CD4-positive, alpha-beta T cell treated with Interleukin-17A for 4 hours (primary cell): Measurements from ENCODE around the gene SLC6A12.
"Not testable (repeated sequence)": the region's sequence is repeated elsewhere in the genome, so short reads cannot be mapped to it uniquely, and the experiment has no call there.

Experiments
- DNase-seq: peaks from one replicate; pipeline ENCODE4 v3.0.0-alpha.2; 2020; ENCODE audit warnings: mixed read lengths

Gene SLC6A12

DNA sequence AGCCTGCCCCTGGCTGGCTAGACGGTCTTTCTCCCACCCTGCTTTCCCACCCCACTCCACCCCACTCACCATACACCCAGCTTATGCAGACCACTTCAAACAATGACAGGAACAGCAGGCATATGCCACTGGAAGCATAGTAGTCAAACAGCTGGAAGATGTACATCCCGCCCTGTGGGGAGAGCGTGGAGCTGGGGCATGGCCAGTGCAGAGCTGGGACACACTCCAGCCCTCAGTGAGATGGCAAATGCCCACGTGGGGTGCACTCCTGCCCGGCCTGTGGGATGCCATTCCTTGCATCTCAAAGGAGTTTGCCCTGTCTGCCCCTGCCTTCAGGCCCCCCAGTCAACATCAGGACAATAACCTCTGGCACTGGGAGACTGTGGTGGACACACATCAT, 18.8 kb downstream of the SLC6A12 start:
- no peak for DNase-seq

DNA sequence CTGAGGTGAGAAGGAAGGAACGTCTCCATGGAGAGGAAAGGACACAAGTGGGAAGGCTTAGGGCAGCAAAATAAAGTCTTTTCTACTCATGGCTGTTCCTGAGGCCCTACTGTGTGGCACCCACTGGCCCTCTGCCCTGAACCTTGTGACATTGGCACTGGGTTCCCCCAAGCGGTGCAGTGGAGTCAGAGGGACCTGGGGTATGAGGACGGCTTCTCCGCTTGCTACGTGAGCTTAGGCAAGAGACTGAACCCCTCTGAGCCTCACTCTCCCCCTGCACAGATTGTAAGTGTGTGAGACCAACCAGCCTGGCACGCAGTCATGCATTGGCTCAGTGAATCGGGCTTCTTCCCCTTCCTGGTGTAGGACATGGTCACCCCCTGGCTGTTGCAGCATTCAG, 19.7 kb downstream of the SLC6A12 start:
- DNase-seq, result no peak

- DNase-seq, result no peak
Measured at GRCh38 chr12:193261-193660, 20.7 kb downstream of the SLC6A12 start.

DNA sequence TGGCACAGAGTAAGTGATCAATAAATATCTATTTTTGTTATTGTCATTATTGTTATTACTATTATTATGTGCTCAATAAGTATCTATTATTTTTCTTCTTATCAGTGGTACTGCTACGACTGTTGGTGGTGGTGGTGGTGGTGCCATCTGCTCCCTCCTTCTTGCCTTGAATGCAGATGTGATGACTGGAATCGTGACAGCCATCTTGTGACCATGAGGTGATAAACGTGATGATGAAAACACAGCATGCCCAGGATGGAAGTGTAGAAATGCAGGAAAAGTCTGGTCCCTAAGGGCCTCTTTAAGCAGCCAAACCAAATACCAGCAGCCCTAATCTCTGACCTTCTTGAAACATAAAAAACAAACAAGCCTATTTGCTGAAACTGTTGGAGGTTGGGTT, 22.4 kb downstream of the SLC6A12 start:
- no peak for DNase-seq

DNA sequence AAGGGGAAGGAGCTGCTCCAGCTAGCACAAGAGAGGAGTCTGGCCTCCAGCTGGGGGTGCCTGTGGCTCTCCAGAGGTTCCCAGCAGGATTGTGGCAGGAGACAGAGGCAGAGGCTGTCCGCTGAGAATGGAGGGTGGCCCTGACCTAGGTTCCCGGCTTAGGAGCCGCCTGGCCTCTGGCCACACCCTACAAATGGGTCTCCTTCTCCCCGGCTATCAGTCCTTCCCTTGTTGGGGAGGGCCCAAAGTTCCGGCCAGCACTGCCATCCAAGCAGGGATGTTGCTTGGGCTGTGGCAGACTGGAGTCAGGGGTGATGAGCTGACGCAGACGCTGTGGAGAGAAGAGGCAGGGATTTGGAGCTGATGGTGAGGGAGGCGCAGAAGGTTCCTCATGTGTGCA, 23.1 kb downstream of the SLC6A12 start:
- DNase-seq, result no peak

- no peak for DNase-seq
Measured at GRCh38 chr12:189622-189962, 24.4 kb downstream of the SLC6A12 start.

DNA sequence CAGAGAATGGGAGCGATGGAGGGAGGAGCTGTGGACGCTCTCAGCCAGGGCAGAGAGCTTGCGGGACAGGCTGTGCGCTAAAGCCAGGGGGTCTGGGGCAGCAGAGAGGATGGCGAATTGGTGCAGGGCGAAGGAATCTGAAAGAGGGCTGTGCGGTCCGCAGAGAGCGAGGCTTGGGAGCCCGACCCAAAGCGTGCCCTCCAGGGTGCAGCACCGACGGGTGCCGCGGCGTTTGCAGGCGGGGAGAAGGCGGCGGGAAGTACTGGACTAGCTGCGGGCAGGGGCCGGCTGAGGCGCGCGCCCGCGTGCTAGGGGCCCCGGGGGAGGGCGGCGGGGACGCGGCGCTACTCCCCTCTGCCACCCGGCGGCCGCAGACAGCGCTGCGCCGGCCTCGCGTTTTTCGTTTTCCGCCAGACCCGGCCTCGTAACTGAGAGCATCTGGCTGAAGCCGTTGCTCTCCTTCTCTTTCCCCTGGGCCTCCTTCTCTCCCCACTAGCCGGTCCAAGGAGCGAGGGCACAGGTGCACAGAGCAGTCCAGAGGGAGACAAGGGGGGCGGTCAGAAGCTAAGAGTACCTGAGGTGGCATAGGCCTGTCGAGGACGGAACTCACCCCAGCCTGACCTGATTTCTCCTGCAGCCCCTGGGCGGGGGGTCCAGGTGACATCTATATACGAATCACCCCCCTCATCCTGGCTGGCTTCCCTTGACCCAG, 24.9 kb downstream of the SLC6A12 start:
- peak; percentile 31 for DNase-seq

DNA sequence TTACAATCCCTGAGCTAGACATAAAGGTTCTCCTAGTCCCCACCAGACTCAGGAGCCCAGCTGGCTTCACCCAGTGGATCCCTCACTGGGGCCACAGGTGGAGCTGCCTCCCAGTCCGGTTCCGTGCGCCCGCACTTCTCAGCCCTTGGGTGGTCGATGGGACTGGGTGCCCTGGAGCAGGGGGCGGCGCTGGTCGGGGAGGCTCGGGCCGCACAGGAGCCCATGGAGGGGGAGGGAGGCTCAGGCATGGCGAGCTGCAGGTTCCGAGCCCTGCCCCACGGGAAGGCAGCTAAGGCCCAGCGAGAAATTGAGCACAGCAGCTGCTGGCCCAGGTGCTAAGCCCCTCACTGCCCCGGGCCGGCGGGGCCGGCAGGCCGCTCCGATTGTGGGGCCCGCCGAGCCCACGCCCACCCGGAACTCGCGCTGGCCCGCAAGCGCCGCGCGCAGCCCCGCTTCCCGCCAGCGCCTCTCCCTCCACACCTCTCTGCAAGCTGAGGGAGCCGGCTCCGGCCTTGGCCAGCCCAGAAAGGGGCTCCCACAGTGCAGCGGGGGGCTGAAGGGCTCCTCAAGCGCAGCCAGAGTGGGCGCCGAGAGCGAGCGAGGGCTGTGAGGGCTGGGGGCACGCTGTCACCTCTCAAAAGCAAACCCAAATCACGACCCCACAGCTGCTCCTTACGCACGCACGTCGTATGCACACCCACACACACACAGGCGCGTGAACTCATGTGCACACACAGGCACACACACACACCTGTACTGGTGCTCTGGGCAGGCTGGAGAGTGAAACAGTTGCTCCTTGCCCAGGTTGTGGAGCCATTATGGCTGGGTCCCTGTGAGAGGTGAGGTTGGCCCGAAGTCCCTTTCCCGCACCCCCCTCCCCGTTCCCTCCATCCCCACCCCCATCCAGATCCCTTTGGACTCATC, 25.7 kb downstream of the SLC6A12 start:
- not testable (repeated sequence) for DNase-seq

GRCh38 chr12:186006-186625, 27.8 kb downstream of the SLC6A12 start:
- DNase-seq, result no peak

- no peak for DNase-seq
Measured at GRCh38 chr12:185576-185955, 28.4 kb downstream of the SLC6A12 start.

- no peak for DNase-seq
Measured at GRCh38 chr12:184811-185575, 29.0 kb downstream of the SLC6A12 start.

GRCh38 chr12:182381-182892, 31.5 kb downstream of the SLC6A12 start:
- DNase-seq, result no peak

DNA sequence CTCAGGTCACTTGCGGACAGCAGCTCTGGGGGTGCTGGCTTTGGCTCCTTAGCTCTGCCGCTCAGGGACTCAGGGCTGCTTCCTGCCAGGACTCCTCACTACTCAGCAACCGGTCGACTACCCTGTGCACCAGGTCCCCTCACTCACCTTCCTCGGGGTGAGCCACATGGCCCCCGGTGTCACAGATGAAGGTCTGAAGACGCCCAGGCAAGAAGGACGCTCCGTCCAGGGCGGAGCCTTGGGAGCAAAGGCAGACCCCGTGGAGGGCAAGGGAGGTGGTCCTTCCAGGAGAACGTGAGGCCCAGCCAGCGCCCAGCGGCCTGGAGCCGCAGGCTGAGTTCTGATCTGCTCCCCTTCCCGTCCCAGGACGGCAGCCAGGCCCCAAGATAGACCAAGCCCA, 32.0 kb downstream of the SLC6A12 start:
- DNase-seq, result no peak

DNA sequence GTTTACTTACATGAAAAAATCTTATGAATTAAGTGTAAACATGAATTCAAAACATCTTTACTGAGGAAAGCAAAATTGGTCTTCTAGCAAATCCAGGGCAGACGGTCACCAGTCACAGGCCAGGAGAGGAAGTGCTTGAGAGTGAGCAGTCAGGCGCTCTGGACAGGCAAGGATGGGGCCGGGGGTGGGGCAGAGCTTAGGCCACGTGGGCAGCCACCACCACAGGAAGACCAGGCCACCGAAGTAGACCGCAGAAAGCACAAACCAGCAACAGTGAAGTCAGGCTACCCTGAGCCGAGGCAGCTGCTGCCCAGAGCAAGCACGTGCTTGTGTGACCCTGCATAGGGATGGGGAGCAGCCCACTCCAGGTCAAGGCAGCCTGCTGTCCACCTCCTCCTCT, 33.5 kb downstream of the SLC6A12 start:
- no peak for DNase-seq

GRCh38 chr12:179885-180284, 34.1 kb downstream of the SLC6A12 start:
- DNase-seq, result no peak

DNA sequence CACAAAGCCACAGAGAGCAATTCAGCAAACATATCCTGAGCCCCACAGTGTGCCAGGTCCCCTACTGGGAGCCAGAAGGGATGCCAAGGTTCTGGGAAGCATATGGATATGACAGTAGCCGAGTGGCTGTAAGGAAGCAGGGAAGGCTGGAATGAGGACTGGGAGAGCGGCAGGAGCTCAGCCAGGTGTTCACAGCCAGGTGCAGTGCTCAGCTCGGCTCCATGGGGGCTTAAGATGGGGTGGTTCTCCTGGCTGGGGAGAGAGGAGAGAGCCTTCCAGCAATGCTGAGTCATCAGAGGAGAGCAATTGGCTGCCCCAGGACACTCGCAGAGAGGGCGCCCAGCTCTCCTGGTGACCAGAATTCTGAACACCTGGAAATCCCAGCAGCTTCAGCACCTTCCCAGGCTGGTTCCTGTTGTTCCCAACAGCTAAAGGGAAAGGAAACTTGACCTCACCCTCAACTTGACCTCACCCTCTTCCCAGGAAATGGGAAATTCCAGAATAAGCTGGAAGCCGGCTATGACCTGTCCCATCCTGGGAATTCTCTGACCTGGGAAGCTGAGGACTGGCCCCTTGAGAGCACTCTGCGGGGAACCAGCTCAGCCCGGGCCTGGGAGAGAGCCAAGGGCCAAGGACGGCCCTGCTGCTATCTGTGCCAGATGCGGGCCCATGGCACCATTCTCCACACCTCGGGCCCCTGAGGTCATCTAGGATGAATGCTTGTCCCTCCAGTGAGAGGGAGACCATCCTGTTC, 34.6 kb downstream of the SLC6A12 start:
- no peak for DNase-seq

GRCh38 chr12:178829-179109, 35.2 kb downstream of the SLC6A12 start:
- DNase-seq, result no peak

DNA sequence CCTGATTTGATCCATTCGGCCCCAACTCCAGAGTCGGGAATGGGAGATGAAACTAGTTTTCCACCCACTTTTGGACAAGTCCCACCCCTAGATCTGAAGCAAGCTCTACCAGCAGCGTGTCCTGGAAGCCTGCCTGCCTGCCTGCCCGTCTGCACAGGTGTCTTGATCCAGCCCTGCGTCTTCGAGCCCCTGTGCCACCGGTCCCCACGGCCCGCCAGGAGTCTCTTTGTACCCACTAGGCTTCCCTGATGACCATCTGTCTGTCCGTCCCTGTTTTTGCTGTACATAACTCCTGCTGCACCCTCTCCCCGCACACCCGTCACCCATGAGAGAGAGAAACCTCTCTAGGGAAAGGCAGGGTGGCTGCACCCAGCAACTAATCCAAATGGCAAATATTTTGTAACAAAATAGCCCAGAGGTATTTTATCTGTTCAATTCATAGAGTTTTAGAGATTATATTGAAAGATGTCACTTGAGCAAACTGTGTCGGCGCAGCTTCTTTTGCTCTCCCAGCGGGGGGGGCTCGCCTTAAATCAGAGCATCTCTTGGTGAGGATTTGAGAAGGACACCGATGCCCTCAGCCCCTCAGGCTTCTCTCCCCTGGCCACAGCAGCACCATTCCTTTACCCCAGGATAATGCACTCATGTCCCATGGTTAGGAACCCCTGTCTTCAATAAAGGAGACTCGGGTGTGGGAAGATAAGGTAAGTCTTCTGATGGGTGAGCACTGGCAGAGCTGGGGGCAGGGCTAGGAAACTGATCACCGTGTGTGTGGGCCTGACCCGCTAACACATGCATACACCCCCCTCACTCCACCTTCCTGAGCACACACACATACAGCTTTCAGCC, 35.8 kb downstream of the SLC6A12 start:
- DNase-seq, result no peak

- no peak for DNase-seq
Measured at GRCh38 chr12:177336-177979, 36.5 kb downstream of the SLC6A12 start.

- DNase-seq, result no peak
Measured at GRCh38 chr12:176321-177181, 37.4 kb downstream of the SLC6A12 start.
